Measurements from ENCODE around the gene LPO.
A peak's percentile ranks its signal among the peaks of the same experiment; 100 is the strongest.

LPO gene

DNA sequence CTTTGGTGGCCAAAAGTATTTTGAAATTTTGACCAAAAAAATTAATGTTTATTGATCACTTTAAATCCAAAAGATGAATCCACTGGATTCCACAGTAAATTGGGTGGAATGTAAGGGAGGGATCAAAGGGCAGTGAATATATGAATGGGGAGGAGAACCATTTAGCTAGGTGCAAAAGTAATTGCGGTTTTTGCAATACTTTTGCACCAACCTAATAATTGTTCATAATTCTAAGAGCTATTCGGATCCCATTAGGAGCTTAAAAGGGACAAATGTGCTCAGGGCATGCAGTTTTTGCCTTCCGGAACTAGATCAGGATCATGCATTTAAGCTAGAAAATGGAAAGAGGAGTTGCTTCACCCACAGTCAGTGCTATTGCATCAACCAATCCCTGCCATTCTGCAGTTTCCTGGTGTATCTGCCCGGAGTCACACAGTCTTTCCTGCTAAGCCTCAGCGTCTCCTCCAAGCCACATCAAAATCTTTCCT, at the start of gene LPO:
Gene LPO (plus strand): TSS at position 438 of the 488 bp plus-strand sequence. CDS start 4,396 bp downstream, outside the sequence.
- DNase-seq, result no peak

DNA sequence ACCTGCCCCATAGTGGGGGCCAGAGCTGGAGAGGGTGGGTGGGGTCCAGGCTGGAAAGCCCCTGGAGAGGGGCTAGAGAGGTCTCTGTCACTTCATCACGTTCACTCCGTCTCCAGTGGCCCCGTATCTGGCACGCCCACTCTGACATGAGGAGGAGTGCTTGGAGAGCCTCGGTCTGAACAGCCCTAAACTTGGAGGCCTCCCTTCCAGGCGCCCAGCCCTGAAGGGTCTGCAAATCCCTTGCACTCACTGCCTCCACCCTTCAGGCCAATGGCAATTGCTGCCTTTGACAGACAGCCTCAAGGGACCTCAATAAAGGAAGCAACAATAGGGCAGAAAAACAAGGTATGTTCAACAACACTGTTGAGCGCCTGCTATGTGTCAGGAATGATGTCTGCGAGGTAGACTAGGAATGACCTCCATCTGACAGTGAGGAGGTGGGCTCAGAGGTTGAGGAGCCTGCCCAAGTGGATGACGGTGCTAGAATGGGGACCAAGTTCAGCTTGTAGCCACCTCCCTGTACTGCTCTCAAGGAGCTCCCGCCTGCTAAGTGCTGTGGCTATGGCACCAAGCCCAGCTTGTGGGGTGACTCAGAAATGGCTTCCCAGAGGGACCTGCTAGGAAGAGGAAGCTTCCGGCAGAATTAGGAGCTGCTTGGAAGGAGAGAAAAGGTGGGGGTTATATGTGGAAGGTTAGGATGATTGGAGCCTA, 48.8 kb upstream of the LPO start:
- peak; percentile 34 to 41 (median 38) for DNase-seq

DNA sequence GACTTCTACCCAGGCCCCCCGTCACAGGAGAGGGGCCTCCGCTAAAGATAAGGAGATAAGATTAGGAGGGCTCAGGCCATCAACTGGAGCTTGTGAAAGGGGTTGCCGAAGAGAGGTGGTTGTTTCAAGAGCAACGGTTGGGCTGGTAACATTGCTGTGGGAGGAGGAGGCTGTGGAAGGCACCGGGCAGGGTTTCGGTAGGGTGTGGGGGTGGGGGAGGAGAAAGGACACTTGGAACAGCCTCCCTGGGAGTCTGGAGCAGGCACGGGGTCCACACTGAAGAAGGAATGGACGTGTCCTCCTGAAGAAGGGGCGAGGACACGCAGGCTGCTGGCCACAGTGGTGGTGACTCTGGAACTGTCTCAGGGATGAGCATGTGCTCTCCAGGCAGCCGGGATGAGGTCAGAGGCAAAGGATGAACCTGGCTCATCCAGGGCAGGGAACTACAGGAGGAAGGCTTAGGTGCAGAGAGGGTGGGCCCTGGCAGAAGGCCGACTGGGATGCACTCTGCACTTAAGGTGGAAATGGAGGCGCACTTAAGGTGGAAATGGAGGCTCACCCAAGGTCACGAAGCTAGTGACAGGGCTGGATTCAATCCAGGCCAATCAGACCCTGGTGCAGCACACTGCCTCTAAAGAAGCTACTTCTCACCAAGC, 47.0 kb upstream of the LPO start:
- DNase-seq, result no peak

DNA sequence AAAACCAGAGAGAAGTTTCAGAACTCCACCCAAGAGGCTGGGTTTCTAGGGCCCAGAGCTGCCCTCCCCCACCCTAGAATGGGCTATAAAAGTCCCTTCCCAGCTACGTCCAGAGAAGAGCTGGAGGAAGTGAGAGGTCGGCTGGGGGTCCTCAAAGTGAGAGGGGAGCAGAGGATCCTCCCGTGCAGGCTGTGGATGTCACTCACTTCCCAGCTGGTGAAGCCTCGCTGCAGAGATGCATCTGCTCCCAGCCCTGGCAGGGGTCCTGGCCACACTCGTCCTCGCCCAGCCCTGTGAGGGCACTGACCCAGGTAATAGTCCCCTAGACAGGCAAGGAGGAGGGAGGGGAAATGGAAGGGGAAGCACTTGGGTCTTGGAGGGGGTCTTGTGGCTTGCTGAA, 45.8 kb upstream of the LPO start, which contains the start of gene EPX:
Gene EPX (plus strand): TSS at position 115 of the 400 bp plus-strand sequence. CDS start 121 bp downstream, at position 236.
- DNase-seq, result no peak

DNA sequence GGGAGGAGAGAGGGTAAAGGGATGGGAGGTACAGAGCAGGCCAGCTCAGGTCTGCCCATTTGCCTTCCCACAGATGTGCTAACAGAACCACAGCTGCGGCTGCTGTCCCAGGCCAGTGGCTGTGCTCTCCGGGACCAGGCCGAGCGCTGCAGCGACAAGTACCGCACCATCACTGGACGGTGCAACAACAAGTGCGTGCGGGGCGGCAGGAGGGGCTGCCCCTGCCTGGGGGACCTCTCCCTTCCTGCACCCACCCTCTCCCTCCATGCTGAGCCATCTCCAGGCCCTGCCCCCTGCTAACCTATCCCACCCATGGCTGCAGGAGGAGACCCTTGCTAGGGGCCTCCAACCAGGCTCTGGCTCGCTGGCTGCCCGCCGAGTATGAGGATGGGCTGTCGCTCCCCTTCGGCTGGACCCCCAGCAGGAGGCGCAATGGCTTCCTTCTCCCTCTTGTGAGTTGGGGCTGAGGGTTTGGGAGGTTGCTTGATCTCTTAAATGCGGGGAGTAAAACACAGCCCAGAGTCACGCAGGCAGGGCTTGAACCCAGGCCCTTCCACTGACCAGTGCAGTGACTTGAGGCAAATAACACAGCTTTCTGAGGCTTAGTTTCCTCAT, 44.6 kb upstream of the LPO start:
- DNase-seq, result peak in 1 of 3 donors; percentile 20

DNA sequence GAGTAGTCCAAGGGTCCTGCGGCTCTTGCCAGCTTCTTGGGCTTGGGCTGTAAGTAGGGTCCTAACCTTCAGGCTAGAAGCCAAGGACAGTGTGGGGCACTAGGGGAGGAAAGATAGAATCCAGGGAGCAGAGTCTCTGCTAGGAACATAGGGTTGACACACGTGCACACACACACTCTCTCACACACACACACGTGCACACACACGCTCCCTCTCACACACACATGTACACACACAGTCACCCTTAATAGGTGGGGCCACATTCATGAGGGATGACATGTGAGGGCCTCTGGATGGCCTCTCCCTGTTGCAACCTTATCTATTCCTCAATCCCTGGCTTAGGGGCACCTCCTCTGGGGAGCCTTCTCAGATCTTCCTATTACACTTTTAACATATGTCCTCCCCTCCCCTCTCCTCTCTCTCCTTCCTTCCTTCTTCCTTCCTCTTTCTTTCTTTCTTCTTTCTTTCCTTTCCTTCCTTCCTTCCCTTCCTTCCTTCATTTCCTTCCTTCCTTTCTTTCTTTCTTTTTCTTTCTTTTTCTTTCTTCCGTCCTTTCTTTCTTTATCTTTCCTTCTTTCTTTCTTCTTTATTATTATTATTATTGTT, 42.8 kb upstream of the LPO start:
- no peak for DNase-seq

DNA sequence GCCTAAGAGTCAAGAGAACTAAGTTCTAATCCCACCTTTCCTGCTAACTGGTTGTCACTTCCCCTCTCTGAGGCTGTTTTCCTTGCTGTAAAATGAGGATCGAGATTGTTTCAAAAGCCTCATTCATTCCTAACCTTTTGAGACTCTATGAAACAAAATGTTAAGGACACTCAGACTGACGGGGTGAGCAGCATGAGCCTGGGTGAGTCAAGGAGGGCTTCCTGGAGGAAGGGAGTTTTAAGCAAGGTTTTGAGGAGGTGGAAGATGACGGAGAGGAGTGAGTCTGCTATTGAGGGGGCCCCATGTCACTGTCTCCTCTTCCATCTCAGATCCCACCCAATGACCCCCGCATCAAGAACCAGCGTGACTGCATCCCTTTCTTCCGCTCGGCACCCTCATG, 41.8 kb upstream of the LPO start:
- no peak for DNase-seq

DNA sequence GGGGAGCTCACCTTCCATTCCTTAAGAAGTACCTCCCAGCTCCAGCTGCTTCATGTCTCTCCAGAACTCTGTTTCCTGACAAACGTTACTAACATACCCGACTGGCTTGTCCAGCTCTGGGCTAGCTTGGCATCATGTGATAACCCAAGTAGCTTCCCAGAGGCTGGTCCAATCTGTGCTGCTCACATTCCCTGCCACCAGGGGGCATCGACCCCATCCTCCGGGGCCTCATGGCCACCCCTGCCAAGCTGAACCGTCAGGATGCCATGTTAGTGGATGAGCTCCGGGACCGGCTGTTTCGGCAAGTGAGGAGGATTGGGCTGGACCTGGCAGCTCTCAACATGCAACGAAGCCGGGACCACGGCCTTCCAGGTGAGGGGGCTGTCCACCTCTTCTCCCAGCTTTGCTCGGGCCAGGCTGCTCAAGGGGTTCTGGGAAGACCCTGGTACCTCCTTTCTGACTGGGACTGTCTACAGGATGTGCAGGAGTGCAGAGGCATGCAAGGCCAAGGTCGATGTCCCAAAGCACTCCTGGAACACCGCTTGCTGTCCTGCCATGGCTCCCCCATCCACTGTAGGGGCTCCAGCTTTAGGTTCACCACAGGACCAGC, 38.3 kb upstream of the LPO start:
- peak; percentile 76 to 87 (median 83) for DNase-seq

DNA sequence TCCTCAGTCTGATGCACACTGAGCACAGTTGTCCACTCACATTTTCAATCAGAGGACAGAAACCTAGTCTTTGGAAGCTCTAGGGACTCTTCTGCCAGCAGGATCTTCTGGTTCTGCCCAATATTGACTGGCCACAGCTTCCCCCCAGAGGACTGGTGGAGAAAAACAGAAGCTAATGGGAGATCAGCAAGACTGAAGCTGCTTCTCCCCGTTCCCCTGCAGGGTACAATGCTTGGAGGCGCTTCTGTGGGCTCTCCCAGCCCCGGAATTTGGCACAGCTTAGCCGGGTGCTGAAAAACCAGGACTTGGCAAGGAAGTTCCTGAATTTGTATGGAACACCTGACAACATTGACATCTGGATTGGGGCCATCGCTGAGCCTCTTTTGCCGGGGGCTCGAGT, 35.5 kb upstream of the LPO start:
- DNase-seq, result no peak

DNA sequence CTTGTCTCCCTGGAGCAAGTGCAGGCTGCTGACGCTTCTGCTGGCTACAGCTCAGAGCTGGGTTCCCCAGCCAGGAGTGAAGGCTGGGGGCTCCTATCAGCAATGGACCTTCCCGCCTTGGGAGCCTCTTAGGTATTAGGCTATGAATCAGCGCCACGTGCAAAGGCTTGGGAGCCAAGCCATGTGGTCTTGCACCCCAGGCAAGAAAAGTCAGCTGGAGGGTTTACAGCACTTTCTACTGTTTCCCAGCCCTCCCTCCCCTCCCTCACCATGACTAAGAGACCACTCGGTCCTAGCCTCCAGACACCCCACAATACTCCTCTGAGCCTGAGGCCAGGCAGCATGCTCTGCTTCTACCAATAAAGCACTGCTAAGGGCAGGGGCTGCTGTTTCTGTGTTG, 33.6 kb upstream of the LPO start:
- DNase-seq, result no peak

DNA sequence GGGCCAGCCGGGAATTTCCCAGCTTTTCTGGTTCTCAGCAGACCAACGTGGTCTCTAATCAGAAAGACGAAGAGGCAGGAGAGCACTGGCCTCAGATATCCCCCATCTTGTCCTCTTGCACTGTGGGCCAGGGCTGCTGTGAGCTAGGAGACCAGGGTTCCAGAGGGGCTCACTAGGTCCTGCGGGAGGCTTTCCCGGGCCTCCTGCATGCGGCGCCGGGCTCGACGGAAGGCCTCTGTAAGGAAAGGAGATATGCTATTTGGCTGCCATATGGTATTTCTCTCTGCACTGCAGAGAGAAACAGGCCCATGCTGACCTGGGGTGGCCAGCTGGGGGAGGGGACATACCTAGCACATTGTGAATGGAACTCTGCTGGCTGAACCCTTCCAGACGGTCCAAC, 32.4 kb upstream of the LPO start:
- no peak for DNase-seq

DNA sequence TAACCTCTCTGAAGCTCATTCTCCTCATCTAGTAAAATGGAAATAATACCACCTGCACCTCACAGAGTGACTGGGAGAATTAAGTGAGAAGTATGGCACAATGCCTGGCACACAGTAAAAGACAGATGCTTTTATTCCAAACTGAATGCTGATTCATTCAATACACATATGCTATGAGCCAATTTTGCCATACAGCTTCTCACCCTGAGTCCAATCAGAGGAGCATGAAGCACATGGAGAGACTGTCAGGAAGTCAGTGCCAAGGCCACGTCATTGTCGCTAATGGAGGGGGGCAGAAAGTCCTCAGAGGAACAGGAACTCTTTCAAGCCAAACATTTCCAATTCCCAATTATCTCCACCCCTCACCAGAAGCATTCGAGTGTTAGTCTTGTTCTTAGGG, 30.9 kb upstream of the LPO start:
- no peak for DNase-seq

DNA sequence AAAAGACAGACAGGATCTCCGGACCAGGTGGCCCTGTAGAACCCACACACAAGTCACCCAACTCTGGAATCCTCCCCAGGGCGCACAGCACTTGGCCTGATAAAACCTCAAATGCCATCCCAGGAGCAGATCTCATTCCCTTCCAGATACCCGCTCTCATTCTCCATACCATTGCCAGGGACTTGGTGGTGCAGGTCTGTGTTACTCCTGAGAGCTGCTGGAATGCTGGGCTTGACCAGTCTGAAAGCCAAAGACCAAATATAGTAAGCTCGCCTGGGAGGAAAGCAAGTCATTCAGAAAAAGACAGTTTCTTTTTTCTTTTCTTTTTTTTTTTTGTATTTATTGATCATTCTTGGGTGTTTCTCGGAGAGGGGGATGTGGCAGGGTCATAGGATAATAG, 30.0 kb upstream of the LPO start:
- no peak for DNase-seq

DNA sequence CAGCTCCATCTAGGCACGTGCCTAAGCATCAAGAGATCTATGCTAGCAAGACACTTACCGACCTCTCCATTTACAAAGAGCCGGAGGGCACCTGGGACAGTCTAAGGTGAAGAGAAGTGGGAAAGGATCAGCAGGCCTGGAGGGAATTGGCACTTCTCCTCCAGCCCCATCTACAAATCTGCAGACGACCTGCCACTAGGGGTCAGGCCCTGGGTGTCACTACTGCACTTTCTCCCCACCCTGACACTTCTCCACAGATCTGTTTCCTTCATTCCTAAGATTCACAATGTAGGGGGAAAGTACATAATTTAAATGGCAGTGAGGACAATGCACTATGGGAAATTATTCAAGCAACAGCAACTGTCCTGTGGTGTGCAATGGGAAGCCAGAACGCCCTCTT, 27.5 kb upstream of the LPO start:
- peak; percentile 26 to 42 (median 36) for DNase-seq

DNA sequence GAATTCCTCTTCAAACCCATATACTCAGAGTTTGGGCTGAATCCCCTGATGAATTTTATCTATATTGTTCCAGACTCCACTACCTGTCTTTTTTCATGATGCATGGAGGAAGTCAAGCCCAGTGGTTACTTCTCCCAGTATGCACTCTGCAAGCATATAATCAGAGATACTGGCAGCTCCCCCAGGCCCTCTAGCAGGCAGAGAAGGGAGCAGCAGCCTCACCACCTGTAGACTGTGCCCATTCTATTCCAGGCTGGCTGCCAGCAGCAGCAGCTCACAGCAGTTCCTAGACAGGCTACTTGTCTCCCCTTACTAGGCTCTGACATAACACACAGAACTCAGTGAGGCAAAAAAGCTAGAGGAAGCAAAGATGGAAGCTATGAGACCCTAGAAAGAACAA, 22.7 kb upstream of the LPO start:
- DNase-seq, result no peak

DNA sequence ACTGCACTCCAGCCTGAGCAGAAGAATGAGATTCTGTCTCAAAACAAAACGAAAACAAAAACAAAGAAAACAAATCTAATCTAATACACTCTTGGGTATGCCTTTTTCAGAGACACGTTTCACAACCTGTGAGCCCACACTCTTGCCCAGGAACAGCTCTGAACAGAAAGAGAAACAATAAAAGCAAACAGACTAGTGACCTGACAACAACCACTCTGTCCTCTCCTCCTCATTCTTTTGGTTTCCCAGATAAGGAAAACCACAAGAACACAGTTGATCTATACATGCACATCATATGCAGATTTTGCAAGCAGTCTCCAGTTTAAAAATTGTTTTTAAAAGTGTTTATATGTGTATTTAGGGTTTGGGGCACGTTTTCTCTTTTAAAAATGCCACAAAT, 20.6 kb upstream of the LPO start:
- no peak for DNase-seq

DNA sequence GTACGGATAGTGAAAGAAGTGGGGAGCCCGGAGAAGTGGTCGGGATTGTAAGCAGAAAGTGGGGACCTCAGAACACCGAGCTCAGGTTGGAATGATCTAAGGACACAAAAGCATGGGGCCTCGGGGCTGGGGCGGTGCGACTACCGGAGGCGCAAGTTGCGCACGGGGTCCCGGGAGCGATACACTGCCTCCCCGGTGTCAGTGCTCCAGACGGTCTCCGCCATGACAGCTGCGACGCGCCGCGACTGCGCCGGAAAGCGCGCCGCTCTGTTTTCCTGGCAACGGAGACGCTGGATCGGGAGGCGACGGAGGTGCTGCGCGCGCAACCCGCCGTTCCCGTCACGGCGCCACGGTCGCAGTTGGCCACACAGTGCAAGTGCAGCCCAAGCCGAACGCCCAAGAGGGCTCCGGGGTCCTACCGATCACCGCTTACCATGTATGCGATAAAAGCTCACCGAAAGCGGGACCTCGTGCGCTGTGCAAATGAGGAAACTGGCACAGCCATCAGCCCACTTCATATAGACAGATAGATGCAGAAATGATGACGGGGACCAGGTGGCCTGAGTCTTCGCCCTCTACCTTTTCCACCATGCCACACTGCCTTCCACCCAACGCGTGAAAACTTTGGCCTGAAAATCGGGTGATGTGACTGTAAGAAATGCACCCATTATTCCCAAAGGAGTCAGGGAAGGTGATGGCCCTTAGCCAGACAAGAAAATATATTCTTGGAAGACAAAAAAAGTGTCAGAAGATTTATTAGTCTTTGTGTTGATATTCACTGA, 19.2 kb upstream of the LPO start, which contains the start of gene MKS1:
Gene MKS1 (minus strand): TSS at position 249 of the 782 bp plus-strand sequence. CDS start 25 bp downstream, at position 224.
- DNase-seq, result peak; percentile 96 to 98 (median 98)

DNA sequence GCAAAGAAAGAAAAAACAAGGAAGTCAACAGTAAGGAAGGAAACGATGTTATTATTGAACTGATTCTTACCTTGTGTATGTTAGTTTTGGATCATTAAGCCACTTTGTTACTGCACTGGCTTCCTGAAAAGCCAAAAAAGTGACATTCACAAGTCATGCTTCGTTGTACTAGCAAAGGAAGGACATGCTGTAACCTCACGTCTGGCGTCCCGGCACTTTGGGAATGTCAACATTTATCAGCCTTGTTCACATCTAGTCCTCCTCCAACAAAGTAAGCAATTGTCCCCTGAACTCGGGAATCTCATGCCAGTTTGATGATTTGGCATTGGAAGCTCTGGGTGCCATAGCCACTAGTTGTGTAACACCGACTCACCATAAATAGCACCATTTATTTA, 18.6 kb upstream of the LPO start:
- DNase-seq, result no peak

DNA sequence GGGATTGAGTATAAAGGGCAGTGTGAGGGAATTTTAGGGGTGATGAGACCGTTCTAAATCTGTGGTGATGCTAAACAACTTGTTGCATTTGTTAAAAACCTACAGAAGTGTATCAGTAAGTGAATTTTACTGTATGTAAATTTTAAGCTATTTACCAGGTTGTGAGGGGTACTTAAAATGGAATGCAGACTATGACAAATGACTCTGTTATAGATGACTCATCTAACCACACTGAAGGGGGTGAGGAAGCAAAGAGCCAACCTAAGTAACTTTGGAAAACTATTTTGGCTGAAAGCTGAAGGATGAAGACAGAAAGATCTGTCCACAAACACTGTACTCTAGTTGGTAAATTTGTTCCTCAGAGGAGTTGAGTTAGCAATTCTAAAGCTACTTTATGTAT, 14.1 kb upstream of the LPO start:
- DNase-seq, result peak; percentile 59 to 82 (median 80)

DNA sequence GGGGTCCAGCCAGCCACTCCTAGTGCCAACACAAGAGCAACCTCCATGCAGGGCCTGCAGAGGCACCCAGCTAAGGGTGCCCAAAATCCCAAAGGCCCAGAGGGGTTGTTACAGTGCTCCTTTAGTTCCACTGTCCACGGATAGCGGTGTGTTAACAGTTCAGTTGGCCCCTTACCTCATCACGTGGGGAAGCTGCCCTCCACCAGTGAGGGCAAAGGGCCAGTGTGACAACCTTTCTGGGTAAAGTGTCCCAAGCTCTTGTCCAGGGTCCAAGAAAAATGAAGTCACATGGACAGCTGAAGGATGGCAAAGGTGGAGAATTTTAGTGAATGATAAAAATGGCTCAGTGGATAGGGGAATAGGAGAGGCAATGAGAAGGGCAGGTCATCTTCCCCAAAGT, 10.7 kb upstream of the LPO start:
- DNase-seq, result no peak

DNA sequence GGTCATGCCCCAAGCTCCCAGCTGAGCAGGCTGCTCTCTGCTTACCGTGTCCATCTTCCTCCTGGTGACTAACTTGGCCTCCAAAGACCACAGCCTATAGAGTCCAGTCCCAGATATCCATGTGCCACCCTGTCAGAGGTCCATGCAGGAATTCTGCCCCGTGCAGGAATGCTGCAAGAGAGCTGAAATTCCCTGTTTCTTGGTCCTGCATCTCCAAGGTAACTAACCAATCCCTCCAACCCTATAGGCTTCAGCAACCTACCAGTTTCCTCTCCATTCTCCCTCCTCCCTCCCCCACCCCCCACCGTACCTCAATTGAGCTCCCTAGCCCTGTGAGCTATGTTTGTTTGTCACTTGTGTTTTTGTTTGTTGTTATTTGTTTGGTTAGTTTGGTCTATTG, 9.7 kb upstream of the LPO start:
- DNase-seq, result no peak

DNA sequence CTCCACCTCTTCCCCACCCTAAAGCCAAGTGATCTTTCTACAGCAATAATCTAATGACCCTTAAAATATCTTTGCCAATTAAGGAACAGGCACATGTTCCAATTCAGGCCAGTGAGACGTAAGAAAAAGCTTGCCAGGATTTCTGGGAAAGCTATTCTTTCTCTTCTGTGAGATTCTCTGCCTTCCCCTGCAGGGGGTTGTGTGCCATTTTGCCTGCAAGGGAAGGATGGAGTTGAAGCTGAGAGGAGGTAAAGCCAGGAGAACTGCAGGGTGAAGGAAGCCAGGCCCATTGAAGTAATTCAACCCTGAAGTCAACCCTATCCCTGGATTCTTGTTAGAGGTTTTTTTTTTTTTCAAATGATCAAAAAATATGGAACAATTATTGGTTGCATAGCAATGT, 9.0 kb upstream of the LPO start:
- DNase-seq, result no peak
